ENCODE measurements around the gene GALNT11. TPM values are rescaled to one million over a fixed set of nuclear protein-coding genes. Genes with fewer than 3 reads are reported as not detected.
A peak's percentile ranks its signal among the peaks of the same experiment; 100 is the strongest.
"Not testable (repeated sequence)": the region's sequence is repeated elsewhere in the genome, so short reads cannot be mapped to it uniquely, and the experiment has no call there.

The GALNT11 gene
- total RNA-seq, 4 donors from 2014 or later, result 46.8 to 60.2 (median 51.8) TPM

- peaks cover 0 to 12% (median 0%) of the 10 kb centered on the region in 3 donors for H3K4me1 ChIP-seq
- H3K9me3 ChIP-seq, result no peaks in the 10 kb centered on the region
- H3K27ac ChIP-seq, result no peak overlapping the region
- ATAC-seq, result no peak
- H3K27me3 ChIP-seq, result no peaks in the 10 kb centered on the region
- H3K4me3 ChIP-seq, result no peak overlapping the region
- 69 to 81% methylated on average over 2 to 4 of the region's 4 CpGs for WGBS, 2 donors (ENCODE audit: low coverage in 1 of 2)
- TF ChIP-seq POLR2AphosphoS5 (IDR thresholded peaks at IDR 0.05), result no peak
- no peak for TF ChIP-seq EP300 (IDR thresholded peaks at IDR 0.05)
- TF ChIP-seq, protein P1, sequence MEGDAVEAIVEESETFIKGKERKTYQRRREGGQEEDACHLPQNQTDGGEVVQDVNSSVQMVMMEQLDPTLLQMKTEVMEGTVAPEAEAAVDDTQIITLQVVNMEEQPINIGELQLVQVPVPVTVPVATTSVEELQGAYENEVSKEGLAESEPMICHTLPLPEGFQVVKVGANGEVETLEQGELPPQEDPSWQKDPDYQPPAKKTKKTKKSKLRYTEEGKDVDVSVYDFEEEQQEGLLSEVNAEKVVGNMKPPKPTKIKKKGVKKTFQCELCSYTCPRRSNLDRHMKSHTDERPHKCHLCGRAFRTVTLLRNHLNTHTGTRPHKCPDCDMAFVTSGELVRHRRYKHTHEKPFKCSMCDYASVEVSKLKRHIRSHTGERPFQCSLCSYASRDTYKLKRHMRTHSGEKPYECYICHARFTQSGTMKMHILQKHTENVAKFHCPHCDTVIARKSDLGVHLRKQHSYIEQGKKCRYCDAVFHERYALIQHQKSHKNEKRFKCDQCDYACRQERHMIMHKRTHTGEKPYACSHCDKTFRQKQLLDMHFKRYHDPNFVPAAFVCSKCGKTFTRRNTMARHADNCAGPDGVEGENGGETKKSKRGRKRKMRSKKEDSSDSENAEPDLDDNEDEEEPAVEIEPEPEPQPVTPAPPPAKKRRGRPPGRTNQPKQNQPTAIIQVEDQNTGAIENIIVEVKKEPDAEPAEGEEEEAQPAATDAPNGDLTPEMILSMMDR (IDR thresholded peaks at IDR 0.05), result no peak
- TF ChIP-seq POLR2A (IDR thresholded peaks at IDR 0.05), result no peak
- H3K36me3 ChIP-seq, result peaks cover 0 to 1% of the 10 kb centered on the region in 2 donors
These were observed 46.9 kb downstream of the GALNT11 start for GRCh38 chr7:152072421-152072820.

GRCh38 chr7:152073352-152073751, 47.9 kb downstream of the GALNT11 start:
- ATAC-seq, result no peak
- no peaks in the 10 kb centered on the region for H3K27me3 ChIP-seq
- TF ChIP-seq POLR2AphosphoS5 (IDR thresholded peaks at IDR 0.05), result no peak
- TF ChIP-seq, protein P1 (IDR thresholded peaks at IDR 0.05), result no peak
- TF ChIP-seq EP300 (IDR thresholded peaks at IDR 0.05), result no peak
- no peak for TF ChIP-seq POLR2A (IDR thresholded peaks at IDR 0.05)
- H3K27ac ChIP-seq, result no peak overlapping the region
- WGBS, 2 donors (ENCODE audit: low coverage in 1 of 2), result 67 to 87% methylated on average over 1 to 2 of the region's 2 CpGs
- no peak overlapping the region for H3K4me3 ChIP-seq
- H3K4me1 ChIP-seq, result peaks cover 0 to 19% (median 0%) of the 10 kb centered on the region in 3 donors
- H3K36me3 ChIP-seq, result no peaks in the 10 kb centered on the region
- no peaks in the 10 kb centered on the region for H3K9me3 ChIP-seq

DNA sequence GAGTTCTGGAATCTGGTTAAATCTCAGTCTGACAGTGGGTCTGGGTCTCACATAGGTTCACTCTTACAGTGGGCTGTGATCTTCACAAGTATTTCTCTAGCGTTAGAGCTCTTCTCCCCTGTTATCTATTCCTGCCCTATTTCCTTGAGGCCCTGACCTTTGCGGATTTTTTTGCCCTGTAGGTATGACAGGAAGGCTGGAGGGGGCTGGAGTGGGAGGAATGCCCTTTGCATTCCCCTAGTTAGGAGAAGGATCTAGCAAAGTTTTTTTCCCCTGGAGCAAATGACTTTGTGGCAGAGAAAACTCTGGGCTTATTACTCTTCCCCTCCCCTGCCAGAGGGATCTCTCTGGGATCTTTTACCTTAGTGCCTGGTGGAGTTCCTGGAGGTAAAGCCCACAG, 49.2 kb downstream of the GALNT11 start:
- no peak for ATAC-seq
- TF ChIP-seq POLR2AphosphoS5 (IDR thresholded peaks at IDR 0.05) (no peak), POLR2A (IDR thresholded peaks at IDR 0.05) (no peak), EP300 (IDR thresholded peaks at IDR 0.05) (no peak)
- TF ChIP-seq, protein P1 (IDR thresholded peaks at IDR 0.05), result no peak
- Histone ChIP-seq H3K27me3 (no peaks in the 10 kb centered on the region), H3K4me1 (peaks cover 0 to 19% (median 0%) of the 10 kb centered on the region in 3 donors), H3K4me3 (no peak overlapping the region), H3K9me3 (no peaks in the 10 kb centered on the region), H3K36me3 (no peaks in the 10 kb centered on the region), H3K27ac (no peak overlapping the region)
- 67 to 71% methylated on average over 2 of the region's 2 CpGs for WGBS, 2 donors (ENCODE audit: low coverage in 1 of 2)

GRCh38 chr7:152075379-152075778, 49.9 kb downstream of the GALNT11 start:
- not testable (repeated sequence) for H3K4me3 ChIP-seq, H3K27me3 ChIP-seq, H3K27ac ChIP-seq, ATAC-seq, H3K9me3 ChIP-seq, H3K36me3 ChIP-seq
- H3K4me1 ChIP-seq, result peaks cover 0 to 19% (median 0%) of the 10 kb centered on the region in 3 donors
- 100% methylated on average over 1 of the region's 14 CpGs; no CpG with 5 or more reads in 1 of the 2 donors for WGBS, 2 donors (ENCODE audit: low coverage in 1 of 2)

DNA sequence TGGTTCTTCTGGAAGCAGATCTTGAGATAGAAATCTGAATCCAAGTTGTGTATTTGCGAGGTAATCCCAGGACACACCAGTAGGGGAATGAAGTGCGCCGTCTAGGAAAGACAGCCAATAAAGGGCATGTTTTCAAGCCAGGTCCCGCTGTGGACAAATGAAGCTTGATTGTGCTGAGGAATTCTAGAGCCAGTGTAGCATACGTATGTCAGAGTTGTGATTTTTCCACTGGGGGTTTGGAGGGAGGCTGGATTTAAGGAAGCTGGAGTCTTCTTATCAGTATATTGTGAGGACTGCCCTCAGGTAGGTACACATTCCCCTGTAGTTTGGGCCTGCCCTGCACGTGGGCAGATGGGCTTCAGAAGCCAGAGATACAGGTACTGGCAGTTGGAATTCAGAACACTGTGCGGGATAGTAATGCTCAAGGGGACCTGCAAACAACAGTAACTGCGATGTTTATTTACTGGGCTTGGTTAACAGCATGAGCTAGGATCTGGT, 50.9 kb downstream of the GALNT11 start:
- ATAC-seq, result no peak
- no peaks in the 10 kb centered on the region for H3K36me3 ChIP-seq

More for the DNA sequence above, 50.9 kb downstream of the GALNT11 start:
- no peaks in the 10 kb centered on the region for H3K9me3 ChIP-seq
- H3K27me3 ChIP-seq, result no peaks in the 10 kb centered on the region
- no peak overlapping the region for H3K27ac ChIP-seq
- TF ChIP-seq POLR2A (IDR thresholded peaks at IDR 0.05) (no peak), POLR2AphosphoS5 (IDR thresholded peaks at IDR 0.05) (no peak)
- TF ChIP-seq, protein P1 (IDR thresholded peaks at IDR 0.05), result peak in 2 of 4 experiments; percentile 16 to 17
- 77 to 87% methylated on average over 4 to 6 of the region's 8 CpGs for WGBS, 2 donors (ENCODE audit: low coverage in 1 of 2)
- no peak overlapping the region for H3K4me3 ChIP-seq
- peaks cover 0 to 19% (median 0%) of the 10 kb centered on the region in 3 donors for H3K4me1 ChIP-seq

All from gastroesophageal sphincter (tissue), 4 donors.